GM12892 (cell line): ENCODE measurements around the gene CYB5R3.

Experiments
- POLR2A ChIP-seq: IDR thresholded peaks from 2 replicates; pipeline ENCODE4 v1.6.1; 2011; ENCODE audit warnings: low read depth, low read length, control low read depth
- TAF1 ChIP-seq: IDR thresholded peaks from 2 replicates; pipeline ENCODE4 v1.6.1; 2011; ENCODE audit warnings: low read depth, mild to moderate bottlenecking, control low read depth, low read length, borderline replicate concordance

DNA sequence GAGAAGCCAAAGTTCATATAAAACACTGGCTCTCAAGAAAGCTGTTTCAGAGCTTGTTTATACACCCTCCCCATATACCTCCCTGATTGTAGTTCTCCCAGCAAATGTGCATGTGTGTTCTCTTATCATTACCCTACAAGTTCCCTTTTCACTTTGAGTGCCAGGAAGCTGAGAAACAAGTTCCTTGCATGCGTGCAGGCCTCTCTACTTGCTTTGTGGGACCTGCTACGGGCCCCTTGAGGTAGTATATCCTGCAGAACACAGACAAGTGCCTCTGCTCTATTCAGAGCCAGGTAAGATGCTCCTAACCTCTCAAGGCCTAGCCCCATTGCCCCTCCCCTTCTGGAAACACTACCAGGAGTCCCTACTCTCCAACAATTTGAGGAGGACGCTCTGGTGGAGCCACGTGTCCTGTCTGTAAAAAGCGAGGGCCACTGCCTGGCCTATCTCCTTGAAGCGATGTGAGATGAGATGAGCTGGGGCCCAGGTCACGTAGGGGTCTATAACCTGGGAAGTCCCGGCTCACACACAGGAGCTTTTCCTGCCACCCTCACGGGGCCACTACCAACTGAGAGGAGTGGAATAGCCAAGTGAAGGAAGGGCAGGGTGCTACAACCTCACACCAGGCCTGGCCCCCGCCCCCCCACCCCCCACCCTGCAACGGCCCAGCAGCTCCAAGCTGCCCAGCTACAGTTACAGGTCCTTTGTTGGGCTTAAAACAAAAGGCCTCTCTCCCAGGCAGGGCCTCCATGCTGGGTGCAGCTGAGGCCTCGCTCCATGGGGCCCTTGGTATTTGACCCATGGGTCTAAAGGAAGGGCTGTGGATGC lies 6.2 kb downstream of the CYB5R3 start:
- no peak for TF ChIP-seq TAF1
- TF ChIP-seq POLR2A, result no peak
